K562 (cell line): Measurements from ENCODE around the gene CCN5. TPM values are rescaled to one million over a fixed set of nuclear protein-coding genes. Genes with fewer than 3 reads are reported as not detected.

ENCODE experiments used
- ATAC-seq: fragments of 200-7000 bp; cut with Tn5 transposase; 3 replicates; pipeline ENCODE4 v1.9.1; 2020; ENCODE audit warnings: moderate library complexity
- Bru-seq: library from RNA; stranded (reverse); fragments of 400-500 nt; gene quantifications from one replicate; lab custom pipeline; 2021; lab: Mats Ljungman, UMichigan
- BruChase-seq, 2 experiments: library from RNA; stranded (reverse); fragments of 400-500 nt; gene quantifications; one replicate each; lab custom pipeline; 2021; lab: Mats Ljungman, UMichigan
- BruUV-seq: library from RNA; stranded (reverse); fragments of 400-500 nt; replicated peaks from 2 replicates; lab custom pipeline; 2021; lab: Mats Ljungman, UMichigan
- CTCF ChIA-PET: fragments of 300-600 bp; formaldehyde crosslinking; extraction: SDS; loops from one replicate; lab custom pipeline; 2021; ENCODE audit warnings: low intra/inter-chr PET ratio; lab: Yijun Ruan, JAX
- POLR2A ChIA-PET: fragments of 300-600, 350-650 bp; sonication (Branson Sonifier 250); formaldehyde crosslinking; extraction: SDS; loops from one replicate; lab custom pipeline; 2021; ENCODE audit warnings: antibody characterized with exemption, inconsistent platforms; lab: Yijun Ruan, JAX
- DNase-seq, 4 experiments: peaks; one replicate each; pipeline versions ENCODE4 v3.0.0 to v3.0.0-alpha.2; 2011 to 2018; ENCODE audit warnings: low spot score in 3 of 4, mixed read lengths in 3 of 4; ENCODE audit errors: extremely low read depth in 1 of 4
- FAIRE-seq: peaks from 2 replicates; lab custom pipeline; 2011; peaks lifted over from hg19 to GRCh38; lab: Jason Lieb, UNC
- H2AFZ ChIP-seq: 2 replicates; pipeline ENCODE4 v1.6.0; 2011; ENCODE audit warnings: low read depth, low read length, control low read depth, inconsistent platforms
- H3K27ac ChIP-seq: fragments of 200-600 bp; 3 replicates; pipeline ENCODE4 v1.8.0; 2011; ENCODE audit warnings: low read depth, mild to moderate bottlenecking, control low read depth, inconsistent platforms, low read length, moderate library complexity, mixed read lengths; ENCODE audit errors: extremely low read depth
- H3K27me3 ChIP-seq, 2 experiments: fragments of 300-600 bp in 1 of 2; 2 replicates in 1 of 2; 3 replicates in 1 of 2; pipeline versions ENCODE4 v1.6.0 to v1.8.0; 2011; ENCODE audit warnings: inconsistent platforms in 2 of 2, low read length in 2 of 2, mild to moderate bottlenecking in 1 of 2, mixed read lengths in 1 of 2, moderate library complexity in 1 of 2; ENCODE audit not compliant: control insufficient read depth in 2 of 2, insufficient read depth in 2 of 2
- H3K36me3 ChIP-seq: fragments of 300-600 bp; 3 replicates; pipeline ENCODE4 v1.8.0; 2011; ENCODE audit warnings: mild to moderate bottlenecking, low read length, inconsistent platforms; ENCODE audit not compliant: control insufficient read depth, insufficient read depth
- H3K4me1 ChIP-seq, 2 experiments: fragments of 200-600 bp in 1 of 2; replicated peaks in 1 of 2; 2 replicates in 1 of 2; 3 replicates in 1 of 2; pipeline versions ENCODE4 v1.5.1 to v1.8.0; 2011; ENCODE audit warnings: inconsistent platforms in 2 of 2, low read length in 2 of 2, mild to moderate bottlenecking in 1 of 2, mixed read lengths in 1 of 2, moderate library complexity in 1 of 2; ENCODE audit not compliant: control insufficient read depth in 2 of 2, insufficient read depth in 2 of 2
- H3K4me2 ChIP-seq: 2 replicates; pipeline ENCODE4 v1.6.1; 2011; ENCODE audit warnings: low read length, control low read depth, inconsistent platforms, mixed read lengths; ENCODE audit not compliant: insufficient read depth
- H3K4me3 ChIP-seq: fragments of 200-600 bp; sonication (generic), shearing (Covaris generic); 2 replicates; pipeline ENCODE4 v1.5.1; 2016; ENCODE audit warnings: control low read depth, inconsistent platforms
- H3K79me2 ChIP-seq: fragments of 200-600 bp; 3 replicates; pipeline ENCODE4 v1.8.0; 2011; ENCODE audit warnings: low read length, inconsistent platforms; ENCODE audit not compliant: control insufficient read depth, insufficient read depth
- H3K9ac ChIP-seq, 2 experiments: 2 replicates each; pipeline versions ENCODE4 v1.6.0 to v1.6.1; 2011; ENCODE audit warnings: low read depth in 2 of 2, low read length in 2 of 2, control low read depth in 1 of 2, inconsistent platforms in 1 of 2, mild to moderate bottlenecking in 1 of 2, mixed read lengths in 1 of 2; ENCODE audit not compliant: insufficient read depth in 1 of 2
- H3K9me1 ChIP-seq: one replicate; pipeline ENCODE4 v1.6.0; 2011; ENCODE audit warnings: inconsistent platforms, mild to moderate bottlenecking, low read length, moderate library complexity; ENCODE audit not compliant: control insufficient read depth, insufficient read depth
- H3K9me3 ChIP-seq: replicated peaks from 2 replicates; pipeline ENCODE4 v1.5.1; 2011; ENCODE audit warnings: low read depth, low read length, inconsistent platforms; ENCODE audit not compliant: control insufficient read depth, insufficient read depth
- H4K20me1 ChIP-seq: replicated peaks from 2 replicates; pipeline ENCODE4 v1.6.1; 2011; ENCODE audit warnings: low read length, inconsistent platforms, mixed read lengths; ENCODE audit not compliant: control insufficient read depth, insufficient read depth
- ATF1 ChIP-seq, 2 experiments: fragments of 450-650 bp in 1 of 2; IDR thresholded peaks; 2 replicates each; pipeline ENCODE4 v1.6.1; 2016; ENCODE audit warnings: missing compliant biosample characterization in 1 of 2, missing genetic modification characterization in 1 of 2
- GTF3C2 ChIP-seq: IDR thresholded peaks from 3 replicates; pipeline ENCODE4 v1.6.1; 2011; ENCODE audit warnings: borderline replicate concordance, mild to moderate bottlenecking, moderate library complexity; ENCODE audit not compliant: insufficient read length; ENCODE audit errors: extremely low read depth
- NFIC ChIP-seq: fragments of 450-650 bp; IDR thresholded peaks from 2 replicates; pipeline ENCODE4 v1.6.1; 2017; ENCODE audit warnings: mild to moderate bottlenecking, inconsistent platforms
- PKNOX1 ChIP-seq: fragments of 450-650 bp; IDR thresholded peaks from 2 replicates; pipeline ENCODE4 v1.6.1; 2016
- SNRNP70 ChIP-seq: fragments of 200-400 bp; formaldehyde crosslinking; optimal IDR thresholded peaks from 2 replicates; pipeline ENCODE3; 2017; ENCODE audit warnings: low read depth, low read length
- VEZF1 ChIP-seq: fragments of 200-800 bp; sonication (Bioruptor generic); IDR thresholded peaks from 2 replicates; pipeline ENCODE4 v1.6.1; 2017; ENCODE audit warnings: missing genetic modification characterization, missing compliant biosample characterization
- ZBTB1 ChIP-seq: sonication (generic); formaldehyde crosslinking; IDR thresholded peaks from 2 replicates; pipeline ENCODE4 v1.8.1; 2023; ENCODE audit warnings: missing genetic modification reagents, low read depth, mild to moderate bottlenecking, borderline replicate concordance
- ZNF766 ChIP-seq: fragments of 200-800 bp; sonication (Bioruptor generic); conservative IDR thresholded peaks from 2 replicates; pipeline ENCODE4 v1.6.1; 2016; ENCODE audit warnings: missing genetic modification characterization, missing compliant biosample characterization
- WGBS: fragments of 100-300 bp; shearing (Covaris generic); methylation state at CpG from one replicate; pipeline ENCODE4 v1.1.6; 2016; ENCODE audit warnings: low coverage, mixed read lengths; ENCODE audit not compliant: insufficient coverage; ENCODE audit errors: missing lambda C conversion rate; 5-methylcytosine and 5-hydroxymethylcytosine counted together
- in situ Hi-C: fragments of 300-500 bp; cut with MboI; formaldehyde crosslinking; loops from 4 replicates; pipeline ENCODE4 v1.15.0; 2018; ENCODE audit warnings: inconsistent platforms, mixed read lengths
- intact Hi-C: fragments of 100-400 bp; cut with micrococcal nuclease; formaldehyde crosslinking; loops from 2 replicates; pipeline ENCODE4 v1.14.2; 2022
- long read RNA-seq, 3 experiments: library from polyadenylated mRNA in 2 of 3; library from RNA in 1 of 3; unstranded in 2 of 3; stranded (forward) in 1 of 3; transcript quantifications; one replicate each; pipeline ENCODE4 v2.0.0, GENCODE V29; 2019 to 2022
- polyA minus RNA-seq, 3 experiments: library from RNA; depleted of rRNA, polyadenylated mRNA; stranded (reverse); fragments of >200 nt; gene quantifications; 2 replicates each; pipeline ENCODE4 v1.2.3, GENCODE V29; 2011
- polyA plus RNA-seq, 8 experiments: library from polyadenylated mRNA; depleted of rRNA in 4 of 8; stranded (reverse) in 5 of 8; unstranded in 3 of 8; fragments of >200 nt; fragmentation: Nextera tagmentation in 2 of 8; fragmentation: Illumina TruSeq in 1 of 8; extraction: Ambion mirVana in 2 of 8; extraction: Trizol in 1 of 8; gene quantifications; 2 replicates each; pipeline versions ENCODE4 v1.2.1 to v1.2.3, GENCODE V29; 2011 to 2014; ENCODE audit warnings: inconsistent platforms in 1 of 8, missing spikeins in 1 of 8
- total RNA-seq, 7 experiments: library from RNA; depleted of rRNA in 6 of 7; stranded (reverse); fragments of >200 nt in 6 of 7; fragmentation: Illumina TruSeq in 2 of 7; extraction: Trizol in 2 of 7; gene quantifications; 2 replicates each; pipeline versions ENCODE4 v1.2.1 to v1.2.3, GENCODE V29; 2011 to 2021; ENCODE audit warnings: low replicate concordance in 1 of 7

The CCN5 gene
- total RNA-seq (2011; cell fraction: chromatin; rRNA removed; ENCODE audit: low replicate concordance) = not detected in 2 replicates
- total RNA-seq (2011; cell fraction: nucleolus; rRNA removed) = not detected in 2 replicates
- total RNA-seq (2011; cell fraction: nucleoplasm; rRNA removed) = not detected in 2 replicates
- total RNA-seq (2014; rRNA removed) (not detected in 2 replicates), total RNA-seq (2014; rRNA removed; fragmentation: Illumina TruSeq; extraction: Trizol) (not detected in 2 replicates), total RNA-seq (2015; rRNA removed; fragmentation: Illumina TruSeq; extraction: Trizol) (not detected in 2 replicates), total RNA-seq (2021) (not detected in 2 replicates), polyA plus RNA-seq (2011; rRNA removed) (not detected in 2 replicates), polyA plus RNA-seq (2014; fragmentation: Illumina TruSeq; extraction: Trizol) (not detected in 2 replicates), polyA plus RNA-seq (2014; fragmentation: Nextera tagmentation; extraction: Ambion mirVana) (not detected), polyA plus RNA-seq (2014; rRNA removed) (not detected in 2 replicates), polyA minus RNA-seq (2011; rRNA and poly(A)+ RNA removed) (not detected in 2 replicates), Bru-seq, nascent RNA (not detected), BruChase-seq, experiment 1, labeled RNA remaining after a 2-hour chase (not detected), BruChase-seq, experiment 2, labeled RNA remaining after a 6-hour chase (percentile 7 among the genes with signal in this experiment)
- polyA plus RNA-seq (2011; cell fraction: cytosol; rRNA removed) = not detected in 2 replicates
- not detected in 2 replicates for polyA plus RNA-seq (2011; cell fraction: nucleus; rRNA removed)
- polyA plus RNA-seq (2012) = 0.07 TPM in 1 of 2 replicates, not detected in the other
- 2.9 and 3.7 TPM in 2 replicates for polyA minus RNA-seq (2011; cell fraction: cytosol; rRNA and poly(A)+ RNA removed)
- polyA minus RNA-seq (2011; cell fraction: nucleus; rRNA and poly(A)+ RNA removed) = 0.56 and 0.81 TPM in 2 replicates
- long read RNA-seq, experiment 1 = 0 reads
- long read RNA-seq, experiment 2 = 0 reads
- long read RNA-seq, experiment 3 = 0 reads

GRCh38 chr20:44714701-44715498 is at the start of gene CCN5:
CCN5 (plus strand) TSS chr20:44715369; CDS start chr20:44715391, 22 bp downstream.
- no peaks in the 10 kb centered on the region for H3K79me2 ChIP-seq
- POLR2A ChIA-PET = interaction anchor here (0.6 kb wide), 1 partner anchor 356 kb away, joined by 3 read pairs; no protein-coding TSS in a partner anchor
- H2AFZ ChIP-seq = no peak within 1 kb of the TSS
- intact Hi-C loops = no loop called here
- CTCF ChIA-PET = no interaction called here
- H3K36me3 ChIP-seq = no peaks in the 10 kb centered on the region
- H3K4me2 ChIP-seq = no peak within 1 kb of the TSS
- peaks cover 0 to 17% of the 10 kb centered on the region in 2 experiments; a peak in 2 of 5 replicates for H3K4me1 ChIP-seq
- DNase-seq (peak; percentile 30 to 48 (median 44)), FAIRE-seq (no peak), ATAC-seq (peak; percentile 75)
- H3K9ac ChIP-seq = peak within 1 kb of the TSS in 1 of 2 experiments; percentile 58; a peak in 2 of 4 replicates
- H3K27me3 ChIP-seq = peaks cover 23 to 67% of the 10 kb centered on the region in 2 experiments
- no peak within 1 kb of the TSS for H3K27ac ChIP-seq
- H3K4me3 ChIP-seq = no peak within 1 kb of the TSS
- WGBS = 12% methylated on average over 16 of the region's 28 CpGs
- TF ChIP-seq NFIC (peak; percentile 40), ZBTB1 (CRISPR knock-in tag) (peak; percentile 64; the same call in 1 of the 2 replicates), VEZF1 (0 out of 2 replicates have a peak, but pooled peaks have one; percentile 23), SNRNP70 (no peak), PKNOX1 (peak; percentile 44; the same call in 1 of the 2 replicates), ZNF766 (CRISPR knock-in tag) (peak; percentile 60; the same call in 1 of the 2 replicates), ATF1 (CRISPR knock-in tag; IDR thresholded peaks at IDR 0.05) (no peak), ATF1 (tag; IDR thresholded peaks at IDR 0.05) (0 out of 2 replicates have a peak, but pooled peaks have one; percentile 19), GTF3C2 (no peak)
- in situ Hi-C loops = no loop called here
- BruUV-seq = no TSS peak
- H3K9me3 ChIP-seq = no peaks in the 10 kb centered on the region
- no peaks in the 10 kb centered on the region for H3K9me1 ChIP-seq
- H4K20me1 ChIP-seq = peaks cover 8% of the 10 kb centered on the region; the same call in 1 of the 2 replicates
